Measurements from ENCODE around the gene PSMD11.

The PSMD11 gene

DNA sequence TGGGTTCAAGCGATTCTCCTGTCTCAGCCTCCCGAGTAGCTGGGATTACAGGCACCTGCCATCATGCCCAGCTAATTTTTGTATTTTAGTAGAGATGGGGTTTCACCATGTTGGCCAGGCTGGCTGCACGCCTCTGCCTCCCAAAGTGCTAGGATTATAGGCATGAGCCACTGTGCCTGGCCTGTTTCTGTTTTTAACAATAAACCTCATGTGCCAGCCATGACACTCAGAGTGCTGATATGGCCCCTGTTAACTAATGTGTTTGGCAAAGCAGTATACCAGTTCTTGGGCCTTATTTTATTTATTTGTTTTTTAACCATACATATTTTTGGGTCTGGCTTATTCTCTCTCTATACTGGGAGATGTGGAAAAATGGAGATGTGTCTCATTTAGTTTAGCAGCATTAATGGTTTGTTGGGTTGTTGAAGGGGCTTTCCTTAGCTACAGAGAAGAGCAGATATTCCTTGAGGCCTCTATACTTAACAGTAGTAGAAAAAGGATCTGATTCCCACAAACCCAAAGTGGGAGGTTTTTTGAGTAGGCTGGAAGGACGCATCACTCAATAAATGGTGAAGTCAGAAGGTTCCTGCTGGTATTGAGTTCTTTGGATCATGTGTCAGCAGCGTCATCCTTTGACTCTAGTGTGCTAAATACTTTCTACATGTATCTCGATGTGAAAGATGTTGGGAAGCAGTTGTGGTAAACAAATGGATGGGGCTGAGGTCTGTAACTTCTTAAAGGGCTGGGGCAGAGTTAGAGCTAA lies 26.3 kb downstream of the PSMD11 start:
- DNase-seq, result no peak

DNA sequence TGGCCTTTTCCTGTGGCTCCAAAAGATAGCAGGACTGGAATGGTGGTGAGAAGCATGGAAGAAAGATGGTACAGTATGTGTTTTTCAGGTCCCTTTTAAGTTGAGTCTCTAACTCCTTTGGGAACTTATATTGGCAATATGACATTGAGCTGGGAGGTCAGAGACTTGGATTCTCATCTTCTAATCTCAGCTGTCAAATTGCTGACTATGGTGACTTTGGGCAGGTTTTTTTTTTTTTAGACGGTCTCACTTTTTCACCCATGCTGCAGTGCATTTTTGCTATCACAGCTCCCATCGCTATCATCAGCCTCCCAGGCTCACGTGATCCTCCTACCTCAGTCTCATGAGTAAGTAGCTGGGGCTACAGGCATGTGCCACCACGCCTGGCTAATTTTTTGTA lies 27.3 kb downstream of the PSMD11 start:
- DNase-seq, result no peak

DNA sequence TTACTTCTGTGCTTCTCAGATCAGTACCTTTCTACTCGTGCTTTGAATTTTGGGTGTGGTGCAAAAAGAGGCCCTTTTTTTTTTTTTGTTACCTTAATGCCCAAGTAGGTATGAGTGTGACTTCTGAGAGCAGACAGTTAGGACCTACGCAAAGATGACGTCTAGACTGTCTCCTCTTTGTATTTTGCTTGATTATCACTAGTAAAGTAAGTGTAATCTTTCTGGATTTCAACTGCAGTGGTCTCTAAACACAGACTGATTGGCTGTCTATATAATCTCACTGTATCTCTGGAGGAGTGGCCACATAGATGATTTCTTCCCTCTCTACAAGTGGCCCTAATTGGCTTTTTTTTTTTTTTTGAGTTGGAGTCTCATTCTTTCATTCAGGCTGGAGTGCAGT lies 30.9 kb downstream of the PSMD11 start:
- DNase-seq, result no peak

DNA sequence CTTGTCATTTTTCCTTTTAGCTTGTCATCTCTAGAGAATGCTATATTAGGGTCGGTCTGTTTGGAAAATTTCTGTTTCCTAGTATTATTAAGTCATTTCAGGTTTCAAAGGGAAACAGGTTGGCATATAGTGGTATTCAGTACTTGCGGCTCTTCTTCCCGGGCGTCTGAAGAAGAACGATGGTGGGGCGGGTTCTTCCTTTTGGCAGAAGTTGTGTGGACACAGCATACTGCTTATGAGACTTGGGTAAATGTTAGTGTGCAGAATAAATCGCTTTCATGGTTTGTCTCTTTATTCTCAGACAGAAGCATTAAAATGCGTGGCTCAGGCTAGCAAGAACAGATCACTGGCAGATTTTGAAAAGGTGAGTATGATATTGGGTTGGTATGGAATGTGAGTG lies 32.9 kb downstream of the PSMD11 start:
- no peak for DNase-seq

DNA sequence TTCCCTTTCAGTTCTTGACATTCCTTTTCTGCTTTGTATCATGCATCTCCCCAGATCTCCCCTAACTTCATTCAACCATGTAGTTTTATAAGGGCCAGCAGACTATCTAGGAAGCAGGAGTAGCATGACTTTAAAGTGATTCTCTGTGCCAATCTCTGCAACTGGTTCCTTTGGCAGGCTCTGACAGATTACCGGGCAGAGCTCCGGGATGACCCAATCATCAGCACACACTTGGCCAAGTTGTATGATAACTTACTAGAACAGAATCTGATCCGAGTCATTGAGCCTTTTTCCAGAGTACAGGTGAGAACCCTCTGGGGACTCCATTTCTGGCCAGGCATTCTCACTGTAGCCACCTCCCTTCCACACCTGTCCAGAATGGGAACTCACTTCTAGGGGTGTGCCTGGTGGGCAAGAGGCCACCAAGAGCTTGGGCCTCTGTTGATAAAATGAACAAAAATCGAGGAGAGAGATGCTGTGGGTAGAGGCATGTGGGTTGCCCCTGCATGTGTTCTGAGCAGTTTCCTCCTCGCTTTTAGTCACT lies 34.8 kb downstream of the PSMD11 start:
- DNase-seq, result no peak

DNA sequence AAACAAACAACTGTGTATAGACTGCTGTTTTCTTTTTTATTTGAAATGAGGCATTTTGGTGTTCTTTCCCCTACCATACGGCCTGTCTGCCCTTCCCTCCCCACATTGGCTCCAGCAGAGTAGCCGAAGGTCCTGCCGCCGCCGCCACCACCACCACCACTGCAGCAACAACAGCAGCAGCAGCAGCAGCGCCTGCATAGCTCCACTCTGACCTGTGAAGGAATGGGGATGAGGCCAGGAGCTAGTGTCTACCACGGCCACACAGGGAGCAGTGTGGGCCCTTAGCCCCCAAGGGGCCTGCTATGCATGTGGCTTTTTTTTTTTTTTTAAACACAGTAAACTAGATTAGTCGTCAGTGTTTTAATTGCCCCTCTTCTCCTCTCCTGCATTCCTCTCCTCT lies 36.9 kb downstream of the PSMD11 start:
- DNase-seq, result no peak

DNA sequence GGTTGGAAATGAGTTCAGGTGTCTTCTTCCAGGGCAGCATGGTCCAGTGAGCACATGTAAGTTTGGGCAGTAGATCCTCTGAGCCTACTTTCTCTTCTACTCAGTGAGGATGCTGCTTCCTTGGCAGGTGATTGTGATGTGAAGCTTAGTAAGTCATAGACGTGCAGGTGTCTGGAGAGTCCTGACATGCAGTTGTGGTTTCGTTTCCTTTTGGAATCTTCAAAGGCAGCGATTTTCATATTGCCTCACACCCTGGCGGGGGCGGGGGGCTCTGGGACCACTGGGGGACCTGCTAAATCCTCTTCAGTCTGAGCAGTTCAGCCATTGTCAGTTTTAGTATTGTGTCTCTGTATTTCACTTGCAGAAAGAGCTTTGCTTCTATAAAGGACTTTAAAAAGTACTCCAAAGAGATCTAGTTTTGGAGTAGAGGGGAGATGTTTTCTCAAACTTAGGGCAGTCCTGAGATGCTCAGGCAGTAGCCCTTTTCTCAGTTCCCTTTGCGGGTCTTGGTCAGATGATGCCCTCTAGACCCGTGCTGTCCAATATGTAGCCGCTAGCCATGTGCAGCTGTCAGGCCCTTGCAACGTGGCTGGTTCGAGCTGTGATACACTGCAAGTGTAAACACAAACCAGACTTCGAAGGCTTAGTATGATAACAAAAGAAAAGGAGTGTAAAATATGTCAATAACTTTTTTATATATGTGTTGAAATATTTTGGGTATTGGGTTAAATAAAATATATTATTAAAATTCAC lies 38.4 kb downstream of the PSMD11 start:
- DNase-seq, result no peak

DNA sequence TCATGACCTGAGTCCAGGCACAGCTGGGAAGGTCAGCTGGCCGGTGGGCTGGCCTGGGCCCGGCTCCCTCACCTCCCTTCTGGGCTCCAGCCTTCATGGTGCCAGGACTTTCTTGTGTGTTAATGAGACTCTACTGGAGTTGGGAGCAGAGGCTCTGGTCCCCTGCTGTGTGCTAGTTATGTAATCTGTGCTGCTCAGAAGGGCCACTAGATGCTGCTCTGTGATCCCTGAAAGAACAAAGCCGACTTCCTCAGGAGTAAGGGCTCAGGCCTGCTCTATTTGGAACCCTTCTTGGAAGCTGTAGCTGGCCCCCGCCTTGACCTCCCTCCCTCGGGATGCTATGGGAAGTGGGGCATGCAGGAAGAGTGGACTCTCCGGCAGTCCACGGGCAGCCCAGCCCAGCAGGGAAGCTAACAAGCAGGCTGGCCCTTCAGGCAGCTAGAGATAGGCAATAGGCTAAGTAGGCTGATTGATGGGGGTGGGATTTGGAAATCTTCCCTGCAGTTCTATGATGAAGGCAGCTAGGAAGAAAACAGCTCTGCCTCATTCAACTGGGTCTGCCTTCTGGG lies 39.2 kb downstream of the PSMD11 start:
- no peak for DNase-seq

DNA sequence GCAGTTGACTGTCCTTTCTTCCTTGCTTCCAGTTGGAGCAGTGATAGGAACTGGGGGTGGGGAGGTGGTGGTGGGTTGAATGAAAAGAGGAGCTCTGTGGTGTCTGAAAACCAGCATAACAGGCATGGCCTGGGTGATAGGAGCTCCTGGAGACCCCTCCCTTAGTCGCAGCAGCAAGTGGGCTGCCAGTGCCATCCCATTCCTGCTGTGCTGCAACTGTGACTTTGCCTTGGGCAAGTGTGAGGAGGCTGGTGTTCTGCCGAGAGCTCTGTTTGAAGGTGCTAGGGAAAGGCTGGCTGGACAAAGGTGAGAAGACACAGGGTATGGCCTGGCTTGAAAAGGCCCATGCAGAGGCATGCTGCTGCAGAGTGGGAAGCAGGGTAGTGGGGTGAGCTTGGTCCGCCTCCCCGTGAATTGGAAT lies 39.7 kb downstream of the PSMD11 start:
- no peak for DNase-seq

DNA sequence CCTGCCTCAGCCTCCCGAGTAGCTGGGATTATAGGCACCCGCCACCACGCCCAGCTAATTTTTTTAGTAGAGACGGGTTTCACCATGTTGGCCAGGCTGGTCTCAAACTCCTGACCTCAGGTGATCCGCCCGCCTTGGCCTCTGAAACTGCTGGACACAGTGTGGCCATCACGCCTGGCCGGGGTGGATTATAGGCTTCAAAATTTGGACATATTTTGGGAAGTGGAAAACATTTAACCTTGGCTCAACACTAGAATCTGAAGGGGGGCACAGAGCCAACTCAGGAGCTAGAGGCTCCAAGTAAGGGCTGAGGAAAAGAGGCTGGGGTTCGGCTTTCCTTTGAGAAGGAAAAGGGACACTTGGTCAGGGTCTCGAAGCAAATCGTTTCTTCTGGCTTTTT lies 40.3 kb downstream of the PSMD11 start:
- DNase-seq, result no peak

DNA sequence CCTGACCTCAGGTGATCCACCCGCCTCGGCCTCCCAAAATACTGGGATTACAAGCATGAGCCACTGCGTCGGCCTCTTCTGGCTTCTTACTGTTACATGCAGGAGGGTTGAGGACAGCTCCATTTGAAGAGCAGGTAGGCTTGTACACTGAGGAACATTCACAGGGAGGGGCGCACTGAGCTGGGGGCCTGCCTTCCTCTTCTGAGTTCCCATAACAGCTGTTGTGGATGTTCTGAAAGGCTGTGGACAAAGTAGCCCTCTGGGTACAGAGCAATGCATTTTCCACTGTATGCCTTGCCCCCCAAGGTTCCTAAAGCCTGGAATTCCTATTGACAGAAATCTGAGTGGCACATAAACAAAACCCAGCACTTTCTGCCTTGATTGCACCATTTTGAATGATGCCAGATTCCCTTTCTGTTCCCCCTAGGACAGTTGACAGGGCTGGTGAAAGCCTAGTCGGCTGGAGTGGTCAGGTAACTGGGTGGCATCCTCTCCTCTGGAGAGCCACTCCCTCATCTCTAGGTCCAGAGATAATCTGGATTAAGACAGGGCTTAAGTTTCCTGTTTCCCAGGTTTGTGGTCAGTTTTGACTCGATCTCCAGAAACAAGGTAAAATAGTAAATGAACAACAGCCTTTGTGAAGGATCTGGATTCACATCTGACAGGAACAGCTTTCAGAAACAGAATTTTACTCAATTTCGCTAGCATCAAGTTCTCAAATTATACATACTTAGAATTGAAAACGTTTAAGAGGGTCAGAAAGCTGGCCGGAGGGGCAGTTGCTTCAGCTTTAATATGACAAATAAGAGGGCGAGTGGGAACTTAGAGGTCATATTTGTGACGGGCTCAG lies 41.2 kb downstream of the PSMD11 start:
- no peak for DNase-seq

DNA sequence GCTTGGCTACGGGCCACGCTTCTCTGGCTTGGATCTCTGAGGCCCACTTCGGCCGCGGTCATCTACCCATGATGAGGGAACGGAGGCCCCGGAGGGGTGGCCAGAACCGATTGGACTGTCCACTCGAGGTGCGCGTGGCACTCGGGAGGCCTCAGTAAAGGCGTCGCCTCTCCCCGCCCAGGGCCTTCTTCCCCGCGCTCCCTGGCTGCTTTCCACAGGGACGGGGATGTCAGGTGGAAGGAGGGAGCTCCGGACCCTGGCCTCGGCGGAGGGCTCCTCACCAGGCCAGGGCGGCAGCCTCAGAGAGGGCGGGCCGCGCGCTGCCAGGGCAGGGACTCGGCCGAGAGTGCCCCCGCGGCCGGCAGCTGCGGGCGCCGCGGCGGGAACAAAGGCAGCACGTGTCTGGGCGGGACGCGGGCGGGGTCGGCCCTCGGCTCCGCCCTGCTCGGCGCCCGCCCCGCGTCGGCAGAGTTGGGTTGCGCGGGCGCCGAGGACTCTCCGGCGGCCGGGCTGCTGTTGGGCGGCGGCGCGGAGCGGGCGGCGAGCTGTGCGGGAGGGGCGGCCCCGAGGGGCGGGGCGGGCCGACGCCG lies 41.9 kb downstream of the PSMD11 start:
- peak; percentile 80 for DNase-seq

DNA sequence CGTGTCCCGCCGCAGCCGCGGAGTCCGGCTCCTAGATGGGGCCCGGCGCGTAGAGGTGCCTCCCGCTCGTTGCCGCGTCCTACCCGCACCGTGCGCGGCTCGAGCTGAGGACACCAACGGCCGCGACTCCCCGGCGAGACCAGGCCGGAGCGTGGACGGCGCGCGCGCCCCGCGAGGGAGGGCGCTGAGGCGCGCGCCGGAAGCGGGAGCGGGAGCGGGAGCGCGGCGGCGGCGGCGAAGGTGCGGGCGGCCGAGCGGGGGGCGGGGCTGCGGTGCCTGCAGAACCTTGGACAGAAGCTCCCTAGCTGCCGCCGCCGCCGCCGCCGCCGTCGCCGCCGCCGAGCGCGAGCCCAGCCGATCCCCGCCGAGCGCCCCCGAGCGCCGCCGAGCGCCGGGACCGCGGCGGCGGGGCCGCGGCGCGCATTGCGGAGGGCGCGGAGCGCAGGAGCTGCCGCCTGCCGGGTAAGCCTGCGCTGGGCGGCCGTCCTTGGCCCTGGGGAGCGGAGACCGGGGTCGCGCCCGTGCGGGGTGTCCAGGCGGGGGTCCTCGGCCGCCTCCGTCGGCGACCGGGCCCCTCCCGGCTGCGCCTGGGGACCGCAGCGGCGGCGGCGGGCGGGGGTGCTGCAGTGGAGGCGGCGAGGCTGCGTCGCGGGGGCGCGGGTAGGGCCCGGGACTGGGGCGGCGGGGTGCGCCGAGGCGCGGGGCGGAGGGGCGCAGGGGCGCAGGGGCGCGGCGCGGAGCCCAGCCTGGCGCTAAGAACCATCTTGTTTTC lies 42.6 kb downstream of the PSMD11 start, which contains the start of gene CDK5R1:
CDK5R1 (plus strand) TSS at position 293 of the 772 bp plus-strand sequence. CDS start 628 bp downstream, outside the sequence.
- DNase-seq, result peak; percentile 80

DNA sequence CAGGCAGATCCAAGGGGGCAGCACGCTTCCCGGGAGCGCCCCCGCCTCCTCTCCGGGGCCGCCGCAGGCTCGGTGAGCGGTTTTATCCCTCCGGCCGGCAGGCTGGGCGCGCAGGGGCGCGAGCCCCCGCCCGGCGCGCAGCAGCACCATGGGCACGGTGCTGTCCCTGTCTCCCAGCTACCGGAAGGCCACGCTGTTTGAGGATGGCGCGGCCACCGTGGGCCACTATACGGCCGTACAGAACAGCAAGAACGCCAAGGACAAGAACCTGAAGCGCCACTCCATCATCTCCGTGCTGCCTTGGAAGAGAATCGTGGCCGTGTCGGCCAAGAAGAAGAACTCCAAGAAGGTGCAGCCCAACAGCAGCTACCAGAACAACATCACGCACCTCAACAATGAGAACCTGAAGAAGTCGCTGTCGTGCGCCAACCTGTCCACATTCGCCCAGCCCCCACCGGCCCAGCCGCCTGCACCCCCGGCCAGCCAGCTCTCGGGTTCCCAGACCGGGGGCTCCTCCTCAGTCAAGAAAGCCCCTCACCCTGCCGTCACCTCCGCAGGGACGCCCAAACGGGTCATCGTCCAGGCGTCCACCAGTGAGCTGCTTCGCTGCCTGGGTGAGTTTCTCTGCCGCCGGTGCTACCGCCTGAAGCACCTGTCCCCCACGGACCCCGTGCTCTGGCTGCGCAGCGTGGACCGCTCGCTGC lies 43.3 kb downstream of the PSMD11 start:
- peak; percentile 53 for DNase-seq

DNA sequence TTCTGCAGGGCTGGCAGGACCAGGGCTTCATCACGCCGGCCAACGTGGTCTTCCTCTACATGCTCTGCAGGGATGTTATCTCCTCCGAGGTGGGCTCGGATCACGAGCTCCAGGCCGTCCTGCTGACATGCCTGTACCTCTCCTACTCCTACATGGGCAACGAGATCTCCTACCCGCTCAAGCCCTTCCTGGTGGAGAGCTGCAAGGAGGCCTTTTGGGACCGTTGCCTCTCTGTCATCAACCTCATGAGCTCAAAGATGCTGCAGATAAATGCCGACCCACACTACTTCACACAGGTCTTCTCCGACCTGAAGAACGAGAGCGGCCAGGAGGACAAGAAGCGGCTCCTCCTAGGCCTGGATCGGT lies 43.9 kb downstream of the PSMD11 start:
- peak; percentile 20 for DNase-seq

DNA sequence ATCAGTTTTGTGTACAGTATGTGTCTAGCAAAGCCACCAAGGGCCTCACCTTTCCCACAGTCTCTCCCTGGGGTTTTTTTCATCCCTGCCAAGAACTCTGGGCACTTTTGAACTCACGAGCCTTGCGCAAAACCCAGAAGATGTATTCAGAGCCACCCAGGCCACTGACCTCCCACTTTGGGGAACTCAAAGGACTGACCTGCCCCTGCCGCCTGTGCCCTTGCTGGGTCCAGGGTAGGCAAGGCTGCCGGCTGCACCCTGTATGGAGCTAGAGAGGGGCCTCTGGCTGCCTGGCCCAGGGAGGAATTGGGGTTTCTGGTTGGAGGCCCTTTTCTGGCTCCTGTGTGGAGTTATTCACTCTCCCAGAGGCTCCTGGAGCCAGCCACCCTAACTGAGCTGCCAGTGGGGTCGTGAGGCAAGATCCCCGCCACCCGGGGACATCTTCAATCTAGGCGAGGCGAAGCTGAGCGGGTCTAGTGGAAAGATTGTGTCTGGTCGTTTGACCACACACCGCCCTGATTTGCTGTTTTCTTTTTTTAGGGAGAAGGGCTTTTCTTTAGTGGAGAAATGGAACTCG lies 44.4 kb downstream of the PSMD11 start:
- DNase-seq, result no peak

DNA sequence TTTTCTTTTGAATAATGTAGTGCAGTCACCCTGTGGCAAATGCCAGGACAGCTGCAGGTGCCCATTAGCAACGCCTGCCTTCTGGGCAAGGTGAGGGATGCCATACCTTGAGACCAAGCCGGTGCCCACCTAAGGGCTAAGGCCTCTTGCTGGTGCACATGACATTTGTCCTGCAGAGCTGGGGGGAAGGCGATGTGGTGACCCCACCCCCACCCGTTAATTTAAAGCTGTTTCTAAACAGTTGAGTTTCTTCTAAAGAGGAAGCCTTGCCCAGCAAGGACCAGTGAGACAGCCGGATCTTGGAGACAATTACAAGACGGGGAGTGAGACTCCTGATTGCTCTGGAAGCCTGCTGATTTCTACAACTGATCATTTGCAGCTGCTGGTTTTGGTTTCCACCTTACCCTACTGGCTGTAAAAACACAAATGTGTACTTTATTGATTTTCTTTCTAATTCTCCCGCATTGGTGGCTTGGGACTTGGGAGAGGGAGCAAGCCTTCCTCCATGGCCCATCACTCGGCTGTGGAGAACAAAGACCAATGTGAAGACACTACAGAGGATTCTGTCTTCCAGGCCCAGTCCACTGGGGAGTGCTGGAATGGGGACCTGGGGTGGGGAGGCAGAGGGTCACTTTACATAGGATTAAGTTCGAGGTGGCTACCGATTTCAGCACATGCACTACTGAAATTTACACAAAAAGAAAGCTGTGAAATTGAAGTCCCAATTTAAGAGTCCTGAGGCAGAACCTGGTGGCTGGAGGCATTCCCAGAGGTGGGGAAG lies 45.2 kb downstream of the PSMD11 start:
- no peak for DNase-seq

DNA sequence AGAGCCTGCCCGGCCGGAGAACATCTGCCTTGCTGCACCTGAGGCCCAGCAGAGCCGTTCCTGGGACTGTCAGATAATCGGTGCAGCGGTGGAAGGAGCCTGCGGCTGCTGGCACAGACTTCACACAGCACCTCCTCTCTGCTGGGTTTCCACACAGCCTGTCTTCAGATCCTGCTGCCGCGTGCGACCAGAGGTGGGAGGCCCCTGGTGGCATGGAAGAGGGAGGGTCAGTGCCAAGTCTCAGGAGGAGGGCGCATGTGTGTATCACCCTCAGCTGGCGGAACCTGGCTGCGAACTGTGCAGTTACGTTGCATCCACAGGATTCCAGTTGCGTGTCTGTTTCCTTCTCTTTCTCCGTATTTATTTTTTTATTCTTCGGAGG lies 45.8 kb downstream of the PSMD11 start:
- peak; percentile 50 for DNase-seq

DNA sequence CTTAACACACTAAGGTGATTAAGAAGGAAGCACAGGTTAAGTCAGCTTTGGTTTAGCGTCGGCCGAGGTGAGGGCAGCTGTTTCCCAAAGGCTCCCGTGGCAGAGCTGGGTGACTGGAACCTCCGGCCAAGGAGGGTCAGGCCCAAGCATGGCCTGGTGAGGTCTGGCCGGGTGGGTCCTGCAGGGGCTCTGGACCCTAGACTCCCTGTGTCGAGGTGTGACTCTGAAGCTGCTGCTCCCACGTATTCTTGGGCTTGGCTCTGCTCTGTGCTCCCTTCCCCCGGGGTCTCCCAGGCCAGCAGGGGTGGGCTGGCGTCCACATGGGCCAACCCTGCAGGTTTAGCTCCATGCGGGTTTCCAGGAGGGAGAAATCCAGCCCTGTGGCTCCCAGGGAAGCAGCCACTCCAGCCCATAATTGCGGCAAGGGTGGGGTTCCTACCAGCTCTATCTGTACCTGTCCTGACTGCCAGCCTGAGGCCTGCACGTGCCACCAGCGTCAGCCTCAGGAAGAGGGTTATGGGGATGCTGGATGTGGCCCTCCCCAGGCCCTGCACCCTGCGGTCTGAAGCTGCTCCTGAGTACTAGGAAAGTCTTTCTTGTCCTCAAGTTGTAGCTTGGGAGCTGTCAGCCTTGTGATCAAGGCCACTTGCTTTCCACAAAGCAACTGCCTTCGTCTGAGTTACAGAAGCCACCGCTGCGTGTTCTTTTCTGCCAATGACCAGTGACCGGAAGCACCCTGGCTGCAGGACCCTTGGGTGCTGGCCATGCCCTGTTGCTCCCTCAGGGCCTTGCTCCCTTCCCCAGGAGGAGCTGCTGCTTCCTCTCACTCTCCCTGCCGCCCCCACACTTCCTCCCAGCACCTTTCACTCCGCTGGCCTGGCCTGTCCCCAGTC lies 47.3 kb downstream of the PSMD11 start:
- DNase-seq, result peak; percentile 65
